Esophagus muscularis mucosa (tissue), 4 donors: ENCODE results near the gene NME7. TPM values are rescaled to one million over a fixed set of nuclear protein-coding genes. Genes with fewer than 3 reads are reported as not detected.

Experiments used
- DNase-seq: peaks from one replicate; pipeline ENCODE4 v3.0.0-alpha.2; 2017; ENCODE audit errors: extremely low spot score
- H3K27ac ChIP-seq, 4 donors: fragments of 200-600 bp; sonication (generic); replicated peaks in 1 of 4; 1 replicate in 3 of 4; 2 replicates in 1 of 4; pipeline ENCODE4 v1.5.1; 2016 to 2019; ENCODE audit warnings: mild to moderate bottlenecking in 1 of 4
- H3K27me3 ChIP-seq, 4 donors: fragments of 200-600 bp; sonication (generic); one replicate each; pipeline versions ENCODE4 v1.5.1 to v1.6.0; 2016 to 2019
- H3K36me3 ChIP-seq, 4 donors: fragments of 200-600 bp; sonication (generic); one replicate each; pipeline ENCODE4 v1.5.1; 2016 to 2019
- H3K4me1 ChIP-seq, 4 donors: fragments of 200-600 bp; sonication (generic); one replicate each; pipeline ENCODE4 v1.5.1; 2016 to 2019
- H3K4me3 ChIP-seq, 4 donors: fragments of 200-600 bp; sonication (generic); 1 replicate in 2 of 4; 2 replicates in 2 of 4; pipeline ENCODE4 v1.5.1; 2016 to 2019; ENCODE audit warnings: mild to moderate bottlenecking in 4 of 4, moderate library complexity in 1 of 4
- H3K9me3 ChIP-seq, 4 donors: fragments of 200-600 bp; sonication (generic); 1 replicate in 3 of 4; 2 replicates in 1 of 4; pipeline ENCODE4 v1.5.1; 2016 to 2019
- EP300 ChIP-seq: sonication (generic); formaldehyde crosslinking; IDR thresholded peaks from one replicate; pipeline ENCODE4 v1.6.1; 2017; ENCODE audit warnings: antibody characterized with exemption
- POLR2A ChIP-seq: fragments of 450-650 bp; IDR thresholded peaks from one replicate; pipeline ENCODE4 v1.6.1; 2017; ENCODE audit warnings: antibody characterized with exemption, moderate library complexity, mild to moderate bottlenecking, low read depth
- POLR2AphosphoS5 ChIP-seq, 2 donors: sonication (generic); formaldehyde crosslinking; IDR thresholded peaks; one replicate each; pipeline ENCODE4 v1.6.1; 2017; ENCODE audit warnings: antibody characterized with exemption in 2 of 2
- WGBS: methylation state at CpG from one replicate; pipeline ENCODE4 v1.1.5; 2018; 5-methylcytosine and 5-hydroxymethylcytosine counted together
- intact Hi-C: fragments of 100-400 bp; cut with DNase I; formaldehyde crosslinking; loops from one replicate; pipeline ENCODE4 v1.15.1; 2023
- total RNA-seq, 4 donors: library from RNA; depleted of rRNA; stranded (reverse); fragments of >200 nt; gene quantifications; one replicate each; pipeline versions ENCODE4 v1.1.0 to v1.2.1, GENCODE V29; 2016
- TF ChIP-seq, protein P1 (sequence below), 3 experiments: fragments of 200-600 bp in 2 of 3; fragments of 450-650 bp in 1 of 3; sonication (generic) in 2 of 3; IDR thresholded peaks; one replicate each; pipeline ENCODE4 v1.5.1; 2017 to 2019; ENCODE audit warnings: antibody characterized with exemption in 3 of 3, mild to moderate bottlenecking in 2 of 3, moderate library complexity in 1 of 3

The NME7 gene
- total RNA-seq, 4 donors from 2014 or later: 10.2 to 27.8 (median 14.5) TPM

DNA sequence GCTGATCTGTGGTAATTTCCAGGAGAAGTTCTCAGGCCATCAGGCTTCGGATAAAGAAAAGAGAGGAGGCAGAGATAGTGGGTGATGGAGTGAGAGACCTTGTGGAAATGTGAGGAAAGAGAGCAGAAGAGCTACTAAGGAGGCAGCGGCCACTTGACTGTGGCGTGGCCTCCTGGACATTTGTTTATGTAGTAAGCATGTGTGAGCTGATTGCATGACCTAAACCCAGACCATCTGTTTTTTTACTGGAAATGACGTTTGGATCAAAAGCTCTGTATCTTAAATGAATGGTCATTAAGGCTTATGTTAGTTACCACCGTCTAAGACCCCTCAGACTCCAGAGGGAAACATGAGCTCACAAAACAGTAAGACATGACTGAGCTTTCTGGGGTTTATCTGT is 247.5 kb downstream of the NME7 start:
- peaks cover 0 to 41% (median 9%) of the 10 kb centered on the region in 4 donors for H3K36me3 ChIP-seq
- H3K4me3 ChIP-seq: no peak overlapping the region
- no peak for DNase-seq
- no peaks in the 10 kb centered on the region for H3K27me3 ChIP-seq
- 63% methylated on average over 5 of the region's 5 CpGs for WGBS
- peaks cover 50 to 75% (median 67%) of the 10 kb centered on the region in 4 donors for H3K4me1 ChIP-seq
- intact Hi-C loops: no loop called here
- H3K27ac ChIP-seq: peak overlapping the region; percentile 62 to 98 (median 94)
- TF ChIP-seq, protein P1, sequence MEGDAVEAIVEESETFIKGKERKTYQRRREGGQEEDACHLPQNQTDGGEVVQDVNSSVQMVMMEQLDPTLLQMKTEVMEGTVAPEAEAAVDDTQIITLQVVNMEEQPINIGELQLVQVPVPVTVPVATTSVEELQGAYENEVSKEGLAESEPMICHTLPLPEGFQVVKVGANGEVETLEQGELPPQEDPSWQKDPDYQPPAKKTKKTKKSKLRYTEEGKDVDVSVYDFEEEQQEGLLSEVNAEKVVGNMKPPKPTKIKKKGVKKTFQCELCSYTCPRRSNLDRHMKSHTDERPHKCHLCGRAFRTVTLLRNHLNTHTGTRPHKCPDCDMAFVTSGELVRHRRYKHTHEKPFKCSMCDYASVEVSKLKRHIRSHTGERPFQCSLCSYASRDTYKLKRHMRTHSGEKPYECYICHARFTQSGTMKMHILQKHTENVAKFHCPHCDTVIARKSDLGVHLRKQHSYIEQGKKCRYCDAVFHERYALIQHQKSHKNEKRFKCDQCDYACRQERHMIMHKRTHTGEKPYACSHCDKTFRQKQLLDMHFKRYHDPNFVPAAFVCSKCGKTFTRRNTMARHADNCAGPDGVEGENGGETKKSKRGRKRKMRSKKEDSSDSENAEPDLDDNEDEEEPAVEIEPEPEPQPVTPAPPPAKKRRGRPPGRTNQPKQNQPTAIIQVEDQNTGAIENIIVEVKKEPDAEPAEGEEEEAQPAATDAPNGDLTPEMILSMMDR (IDR thresholded peaks at IDR 0.05): no peak
- TF ChIP-seq POLR2A (no peak), EP300 (no peak), POLR2AphosphoS5 (IDR thresholded peaks at IDR 0.05) (peak in 1 of 2 donors; percentile 11)
- H3K9me3 ChIP-seq: no peaks in the 10 kb centered on the region

DNA sequence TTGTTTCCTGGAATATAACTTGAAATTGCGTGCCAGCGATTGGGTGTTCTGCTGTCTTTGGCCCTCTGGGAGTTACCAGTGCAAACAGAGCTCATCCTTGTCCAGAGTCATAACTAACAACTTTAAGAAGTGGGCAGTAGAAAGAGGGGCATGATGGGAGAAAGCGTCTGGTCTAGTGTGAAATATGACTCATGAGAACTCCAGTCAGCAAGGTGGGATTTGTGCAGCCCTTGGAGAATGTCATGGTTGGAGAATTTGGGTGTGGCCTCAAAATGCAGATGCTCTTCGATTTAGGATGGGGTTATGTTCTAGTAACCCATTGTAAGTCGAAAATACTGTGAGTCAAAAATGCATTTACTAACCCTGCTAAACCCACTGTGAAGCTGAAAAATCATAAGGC is 248.2 kb downstream of the NME7 start:
- intact Hi-C loops: no loop called here
- WGBS: 64% methylated on average over 5 of the region's 5 CpGs
- no peak for DNase-seq
- no peak for TF ChIP-seq POLR2A
- no peak for TF ChIP-seq POLR2AphosphoS5 (IDR thresholded peaks at IDR 0.05)
- TF ChIP-seq EP300: no peak
- TF ChIP-seq, protein P1 (IDR thresholded peaks at IDR 0.05): no peak
- Histone ChIP-seq H3K36me3 (peaks cover 0 to 40% (median 10%) of the 10 kb centered on the region in 4 donors), H3K27ac (peak overlapping the region; percentile 62 to 98 (median 94)), H3K4me3 (no peak overlapping the region), H3K9me3 (no peaks in the 10 kb centered on the region), H3K4me1 (peaks cover 54 to 80% (median 71%) of the 10 kb centered on the region in 4 donors), H3K27me3 (no peaks in the 10 kb centered on the region)

DNA sequence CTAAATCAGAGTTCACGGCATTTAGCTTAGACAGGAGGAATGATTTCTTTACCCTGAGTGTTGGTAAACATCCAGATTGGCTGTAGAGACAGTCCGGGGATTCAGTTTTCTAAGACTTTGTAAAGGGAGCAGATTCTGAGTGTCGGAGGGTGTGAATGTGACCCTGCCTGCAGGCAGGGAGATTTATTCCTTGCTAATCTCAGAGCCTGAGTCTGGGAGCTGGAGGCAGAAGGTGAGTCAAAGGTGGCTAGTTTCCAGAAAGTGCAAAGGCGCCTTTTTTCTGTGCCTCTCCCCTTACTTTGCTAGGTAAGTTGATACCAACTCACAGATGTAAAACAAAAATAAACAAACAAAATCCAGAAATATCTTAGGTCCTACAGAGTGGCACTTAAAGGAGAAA is 249.4 kb downstream of the NME7 start:
- TF ChIP-seq, protein P1 (IDR thresholded peaks at IDR 0.05): no peak
- no peak for TF ChIP-seq POLR2A
- no peak for TF ChIP-seq EP300
- no peak for TF ChIP-seq POLR2AphosphoS5 (IDR thresholded peaks at IDR 0.05)
- no peak for DNase-seq
- Histone ChIP-seq H3K27me3 (no peaks in the 10 kb centered on the region), H3K4me1 (peaks cover 64 to 88% (median 80%) of the 10 kb centered on the region in 4 donors), H3K9me3 (no peaks in the 10 kb centered on the region), H3K36me3 (peaks cover 0 to 49% (median 13%) of the 10 kb centered on the region in 4 donors), H3K27ac (peak overlapping the region; percentile 62 to 98 (median 94)), H3K4me3 (no peak overlapping the region)
- intact Hi-C loops: no loop called here
- 70% methylated on average over 4 of the region's 4 CpGs for WGBS

DNA sequence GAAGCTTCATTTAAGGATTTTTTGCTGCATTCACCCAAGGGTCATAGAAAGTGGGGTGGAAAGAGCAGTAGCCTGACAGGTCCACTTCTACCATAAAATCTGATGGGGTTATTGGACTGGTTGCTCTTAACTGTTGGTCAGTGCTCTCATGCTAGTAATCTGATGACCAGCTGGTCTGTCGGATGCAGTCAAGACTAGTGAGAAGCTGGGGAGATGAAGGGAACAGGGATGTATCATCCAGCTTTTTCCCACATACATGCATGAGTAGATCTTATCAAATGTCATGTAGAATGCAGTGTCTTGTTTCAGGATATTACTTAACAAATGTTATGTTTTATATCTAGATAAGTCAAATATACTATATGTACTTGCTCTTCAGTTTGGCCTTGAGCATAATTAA is 250.0 kb downstream of the NME7 start:
- Histone ChIP-seq H3K27me3 (no peaks in the 10 kb centered on the region), H3K9me3 (no peaks in the 10 kb centered on the region), H3K36me3 (peaks cover 0 to 55% (median 16%) of the 10 kb centered on the region in 4 donors), H3K4me1 (peaks cover 63 to 94% (median 85%) of the 10 kb centered on the region in 4 donors), H3K27ac (peak overlapping the region; percentile 90 to 98 (median 96)), H3K4me3 (no peak overlapping the region)
- DNase-seq: no peak
- intact Hi-C loops: no loop called here
- TF ChIP-seq EP300 (no peak), POLR2AphosphoS5 (IDR thresholded peaks at IDR 0.05) (no peak), POLR2A (no peak)
- TF ChIP-seq, protein P1 (IDR thresholded peaks at IDR 0.05): no peak
- 71% methylated on average over 1 of the region's 1 CpG for WGBS

DNA sequence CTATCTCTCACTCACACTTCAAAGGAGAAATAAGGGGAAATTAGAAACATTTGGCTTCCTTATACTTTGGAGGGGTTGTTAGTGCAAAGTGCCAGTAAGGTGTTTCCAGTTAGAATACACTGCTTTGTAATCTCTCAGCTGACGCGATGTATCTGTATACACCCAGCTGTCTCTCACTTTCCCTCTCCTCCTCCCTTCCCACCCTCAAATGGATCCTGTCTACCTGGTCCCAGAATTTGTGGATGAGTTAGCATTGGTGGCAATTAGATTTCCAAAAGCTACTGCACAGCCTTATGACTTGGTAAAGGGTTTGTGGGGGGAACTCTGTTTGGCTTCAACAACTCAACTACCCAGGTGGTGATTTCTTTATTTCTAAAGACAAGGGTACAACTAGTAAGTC is 250.6 kb downstream of the NME7 start:
- TF ChIP-seq EP300 (no peak), POLR2AphosphoS5 (IDR thresholded peaks at IDR 0.05) (no peak), POLR2A (no peak)
- TF ChIP-seq, protein P1 (IDR thresholded peaks at IDR 0.05): no peak
- peaks cover 69 to 98% (median 90%) of the 10 kb centered on the region in 4 donors for H3K4me1 ChIP-seq
- WGBS: 63% methylated on average over 2 of the region's 2 CpGs
- peaks cover 0 to 58% (median 21%) of the 10 kb centered on the region in 4 donors for H3K36me3 ChIP-seq
- H3K9me3 ChIP-seq: no peaks in the 10 kb centered on the region
- peak overlapping the region; percentile 90 to 98 (median 96) for H3K27ac ChIP-seq
- H3K4me3 ChIP-seq: peak overlapping the region in 1 of 4 donors; percentile 41
- DNase-seq: no peak
- H3K27me3 ChIP-seq: no peaks in the 10 kb centered on the region
- intact Hi-C loops: no loop called here
